C4-2B (cell line): ENCODE results near the gene SRBD1.

Source experiments
- H3K27ac ChIP-seq: fragments of 450-650 bp; 2 replicates; pipeline ENCODE4 v1.5.1; 2017
- ZFX ChIP-seq: fragments of 450-650 bp; IDR thresholded peaks from 2 replicates; pipeline ENCODE4 v1.6.1; 2017
- TF ChIP-seq, protein P1 (sequence below): fragments of 450-650 bp; conservative IDR thresholded peaks from 2 replicates; pipeline ENCODE4 v1.5.1; 2017; ENCODE audit warnings: mild to moderate bottlenecking

Gene SRBD1

DNA sequence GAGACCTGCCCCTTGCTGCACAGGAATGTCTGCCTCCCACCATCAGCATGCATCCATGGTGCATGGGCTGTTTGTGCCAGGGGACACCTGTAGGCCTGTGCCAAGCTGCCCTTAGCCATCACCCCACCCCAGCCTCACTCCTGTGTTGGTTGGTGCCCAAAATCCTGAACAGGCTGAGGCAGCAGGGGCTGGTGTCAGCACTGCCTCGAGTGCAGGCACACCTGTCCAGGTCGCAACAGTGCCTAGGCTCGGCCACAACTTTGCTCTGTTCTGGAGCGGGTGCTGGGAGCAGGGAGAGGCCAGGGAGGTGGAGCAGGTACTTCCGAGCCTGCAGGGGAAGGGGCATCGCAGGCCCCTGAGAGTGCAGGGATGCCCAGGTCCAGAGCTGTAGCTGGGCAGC lies 69.1 kb downstream of the SRBD1 start:
- no peak overlapping the region for H3K27ac ChIP-seq

DNA sequence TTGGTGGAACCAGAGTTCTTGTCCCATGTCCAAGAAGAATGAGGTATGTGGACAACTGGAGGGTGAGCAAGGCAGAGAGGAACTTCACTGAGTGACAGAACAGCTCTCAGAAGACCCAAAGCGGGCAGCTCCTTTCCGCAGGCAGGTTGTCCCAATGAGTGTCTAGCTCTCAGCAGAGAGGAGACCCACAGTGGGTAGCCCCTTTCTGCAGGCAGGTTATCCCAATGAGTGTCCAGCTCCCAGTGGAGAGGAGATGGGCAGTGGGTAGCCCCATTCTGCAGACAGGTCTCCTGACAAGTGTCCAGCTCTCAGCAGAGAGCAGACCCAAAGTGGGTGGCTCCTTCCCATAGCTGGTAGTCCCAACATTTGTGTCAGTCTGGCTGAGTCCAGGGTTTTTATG lies 69.6 kb downstream of the SRBD1 start:
- no peak overlapping the region for H3K27ac ChIP-seq
- no peak for TF ChIP-seq ZFX
- TF ChIP-seq, protein P1, sequence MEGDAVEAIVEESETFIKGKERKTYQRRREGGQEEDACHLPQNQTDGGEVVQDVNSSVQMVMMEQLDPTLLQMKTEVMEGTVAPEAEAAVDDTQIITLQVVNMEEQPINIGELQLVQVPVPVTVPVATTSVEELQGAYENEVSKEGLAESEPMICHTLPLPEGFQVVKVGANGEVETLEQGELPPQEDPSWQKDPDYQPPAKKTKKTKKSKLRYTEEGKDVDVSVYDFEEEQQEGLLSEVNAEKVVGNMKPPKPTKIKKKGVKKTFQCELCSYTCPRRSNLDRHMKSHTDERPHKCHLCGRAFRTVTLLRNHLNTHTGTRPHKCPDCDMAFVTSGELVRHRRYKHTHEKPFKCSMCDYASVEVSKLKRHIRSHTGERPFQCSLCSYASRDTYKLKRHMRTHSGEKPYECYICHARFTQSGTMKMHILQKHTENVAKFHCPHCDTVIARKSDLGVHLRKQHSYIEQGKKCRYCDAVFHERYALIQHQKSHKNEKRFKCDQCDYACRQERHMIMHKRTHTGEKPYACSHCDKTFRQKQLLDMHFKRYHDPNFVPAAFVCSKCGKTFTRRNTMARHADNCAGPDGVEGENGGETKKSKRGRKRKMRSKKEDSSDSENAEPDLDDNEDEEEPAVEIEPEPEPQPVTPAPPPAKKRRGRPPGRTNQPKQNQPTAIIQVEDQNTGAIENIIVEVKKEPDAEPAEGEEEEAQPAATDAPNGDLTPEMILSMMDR: no peak

More for the DNA sequence above, 69.1 kb downstream of the SRBD1 start:
- TF ChIP-seq, protein P1: no peak

DNA sequence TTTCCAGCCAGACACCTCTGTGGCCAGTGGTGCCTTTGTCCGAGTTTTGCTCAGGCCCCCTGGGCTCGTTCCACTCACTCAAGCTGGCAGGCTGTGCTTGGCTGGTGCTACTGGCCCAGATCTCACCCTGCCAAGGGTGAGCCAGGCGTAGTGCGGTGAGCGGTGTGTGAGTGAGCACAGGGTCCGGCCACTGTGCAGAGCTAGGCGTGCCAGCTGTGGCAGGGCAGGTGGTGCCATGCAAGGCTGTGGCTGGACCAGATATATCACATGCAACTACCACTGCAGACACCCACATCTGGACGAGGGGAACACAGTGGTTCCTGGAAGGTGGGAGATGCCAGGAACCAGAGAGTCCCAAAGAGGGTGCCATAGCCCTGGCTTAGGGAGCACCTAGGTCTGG lies 70.1 kb downstream of the SRBD1 start:
- no peak for TF ChIP-seq ZFX
- TF ChIP-seq, protein P1: no peak

DNA sequence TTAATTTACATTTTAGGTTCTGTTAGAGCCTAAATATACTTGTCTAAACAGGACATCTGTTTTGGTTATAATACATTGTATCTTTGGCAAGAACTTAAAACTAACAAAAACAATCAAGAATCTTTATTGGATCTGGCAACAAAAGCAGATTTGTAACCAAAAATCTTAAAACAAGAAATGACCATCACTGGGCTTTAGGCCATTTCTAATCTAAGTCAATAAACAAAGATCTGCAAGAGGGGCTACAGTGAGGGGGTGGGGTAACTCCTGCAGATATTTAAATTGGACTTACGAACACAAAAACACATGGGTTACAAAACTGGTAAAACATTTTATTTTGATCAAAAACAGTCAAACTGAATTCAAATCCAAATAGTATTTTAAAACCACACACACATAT lies 77.3 kb downstream of the SRBD1 start:
- H3K27ac ChIP-seq: no peak overlapping the region
- TF ChIP-seq, protein P1: no peak
- no peak for TF ChIP-seq ZFX

More for the DNA sequence above, 70.1 kb downstream of the SRBD1 start:
- no peak overlapping the region for H3K27ac ChIP-seq

DNA sequence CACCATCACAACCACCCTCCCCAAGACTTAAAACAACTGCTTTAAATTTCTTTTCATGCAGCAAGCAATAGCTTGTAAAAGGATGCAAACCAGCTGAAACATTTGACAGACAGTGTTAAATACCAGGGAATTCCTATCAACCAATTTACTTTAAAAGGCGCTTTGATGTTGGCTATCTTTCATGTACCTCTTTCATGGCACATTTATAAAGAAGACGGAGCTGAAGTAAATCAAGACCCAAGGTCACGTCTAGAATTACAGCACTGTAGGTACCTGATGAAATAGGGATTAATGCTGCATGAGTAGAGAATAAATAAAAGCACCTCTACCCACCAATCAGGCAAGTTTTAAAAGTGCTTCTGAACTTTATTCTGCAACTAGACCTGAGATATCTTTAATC lies 78.9 kb downstream of the SRBD1 start:
- TF ChIP-seq, protein P1: no peak
- TF ChIP-seq ZFX: no peak
- no peak overlapping the region for H3K27ac ChIP-seq

DNA sequence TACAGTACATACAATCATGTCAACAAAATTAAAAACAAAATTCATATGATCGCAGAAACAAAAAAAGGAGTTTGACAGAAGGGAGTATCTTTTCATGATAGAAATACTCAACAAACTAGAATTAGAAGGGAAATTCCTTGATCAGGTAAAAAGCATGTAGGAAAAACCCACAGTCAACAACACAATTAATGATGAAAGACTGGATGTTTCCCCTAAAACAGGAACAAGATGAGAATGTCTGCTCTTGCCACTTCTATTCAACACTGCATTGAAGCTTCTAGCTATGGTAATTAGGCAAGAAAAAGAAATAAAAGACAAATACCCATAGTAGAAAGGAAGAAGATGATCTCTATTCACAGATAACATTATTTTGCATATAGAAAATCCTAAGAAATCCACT lies 87.1 kb downstream of the SRBD1 start:
- H3K27ac ChIP-seq: no peak overlapping the region
- TF ChIP-seq, protein P1: no peak
- no peak for TF ChIP-seq ZFX

DNA sequence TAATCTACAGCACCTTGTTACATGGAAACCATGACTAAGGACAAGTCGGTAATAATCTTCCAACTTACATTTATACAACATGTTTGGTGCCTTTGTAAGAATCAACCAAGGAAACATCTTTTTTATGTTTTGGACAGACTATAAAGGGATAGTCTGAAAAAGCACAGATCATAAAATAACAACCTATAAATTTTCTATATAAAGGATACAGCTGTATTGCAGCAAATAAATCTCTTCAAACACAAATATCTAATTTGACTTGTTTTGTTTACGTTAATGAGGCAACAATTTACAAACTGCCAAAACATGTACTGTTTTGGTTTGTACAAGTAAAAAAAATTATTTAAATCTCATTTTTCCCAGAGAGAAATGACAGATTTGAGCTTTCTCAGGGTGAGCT lies 92.5 kb downstream of the SRBD1 start:
- TF ChIP-seq, protein P1: no peak
- no peak for TF ChIP-seq ZFX
- no peak overlapping the region for H3K27ac ChIP-seq
